ENCODE results near the gene PLCB3.
A peak's percentile ranks its signal among the peaks of the same experiment; 100 is the strongest.

GRCh38 chr11:64305075-64305690 is 53.9 kb downstream of the PLCB3 start, which contains the start of gene ESRRA:
- TF ChIP-seq BHLHE40 (IDR thresholded peaks at IDR 0.05; ENCODE audit: borderline replicate concordance) (no peak), FOXM1 (IDR thresholded peaks at IDR 0.05; ENCODE audit: borderline replicate concordance) (peak; percentile 25; the same call in 1 of the 2 replicates), LEF1 (IDR thresholded peaks at IDR 0.05; ENCODE audit: borderline replicate concordance) (no peak), SP1 (IDR thresholded peaks at IDR 0.05) (no peak), ZNF384 (IDR thresholded peaks at IDR 0.05) (no peak), FOXK2 (IDR thresholded peaks at IDR 0.05) (no peak), HDGF (IDR thresholded peaks at IDR 0.05; ENCODE audit: borderline replicate concordance) (0 out of 2 replicates have a peak, but pooled peaks have one; percentile 71), ARNT (IDR thresholded peaks at IDR 0.05) (no peak), FOXA1 (IDR thresholded peaks at IDR 0.05) (no peak), ELF4 (IDR thresholded peaks at IDR 0.05) (no peak)
